DMS 273 treated with DMSO at 0.1 percent for 48 hours (cell line): ENCODE data around the gene PTPRJ.

ENCODE experiments used
- DNase-seq: peaks from one replicate; lab custom pipeline; 2025; lab: John Stamatoyannopoulos, UW

The PTPRJ gene

GRCh38 chr11:48066881-48067800, 86.8 kb downstream of the PTPRJ start:
- DNase-seq = no peak

GRCh38 chr11:48073031-48073861, 92.9 kb downstream of the PTPRJ start:
- no peak for DNase-seq

- DNase-seq = no peak
Observed at GRCh38 chr11:48074425-48075181, 94.2 kb downstream of the PTPRJ start.

GRCh38 chr11:48075637-48076036, 95.3 kb downstream of the PTPRJ start:
- no peak for DNase-seq

GRCh38 chr11:48077251-48077650, 96.9 kb downstream of the PTPRJ start:
- DNase-seq = no peak

GRCh38 chr11:48078689-48079088, 98.3 kb downstream of the PTPRJ start:
- DNase-seq = no peak

- DNase-seq = no peak
Observed at GRCh38 chr11:48079596-48079995, 99.2 kb downstream of the PTPRJ start.

GRCh38 chr11:48080301-48080861, 100.0 kb downstream of the PTPRJ start:
- DNase-seq = no peak

- no peak for DNase-seq
Observed at GRCh38 chr11:48081151-48082010, 101.0 kb downstream of the PTPRJ start.

GRCh38 chr11:48082771-48083170, 102.4 kb downstream of the PTPRJ start:
- DNase-seq = no peak

GRCh38 chr11:48083421-48083820, 103.1 kb downstream of the PTPRJ start:
- no peak for DNase-seq

- no peak for DNase-seq
Observed at GRCh38 chr11:48085688-48086087, 105.3 kb downstream of the PTPRJ start.

GRCh38 chr11:48087422-48087821, 107.1 kb downstream of the PTPRJ start:
- no peak for DNase-seq

GRCh38 chr11:48087974-48088681, 107.8 kb downstream of the PTPRJ start:
- DNase-seq = no peak

- no peak for DNase-seq
Observed at GRCh38 chr11:48088682-48089050, 108.3 kb downstream of the PTPRJ start.

- no peak for DNase-seq
Observed at GRCh38 chr11:48090174-48090573, 109.8 kb downstream of the PTPRJ start.

GRCh38 chr11:48091426-48092102, 111.2 kb downstream of the PTPRJ start:
- no peak for DNase-seq

GRCh38 chr11:48093323-48093722, 113.0 kb downstream of the PTPRJ start:
- DNase-seq = no peak

- peak; percentile 6 for DNase-seq
Observed at GRCh38 chr11:48093795-48094642, 113.7 kb downstream of the PTPRJ start.
